H9 (cell line): ENCODE measurements around the gene MTHFD2. TPM values are rescaled to one million over a fixed set of nuclear protein-coding genes. Genes with fewer than 3 reads are reported as not detected.

ENCODE experiments used
- DNase-seq: peaks from one replicate; pipeline ENCODE4 v3.0.0-alpha.2; 2017
- H2AFZ ChIP-seq: one replicate; pipeline ENCODE4 v1.6.1; 2013; ENCODE audit warnings: mild to moderate bottlenecking, low read length, control low read depth, moderate library complexity
- H2AK5ac ChIP-seq: 2 replicates; pipeline ENCODE4 v1.6.1; 2013; ENCODE audit warnings: low read length, control low read depth, mixed read lengths; ENCODE audit not compliant: insufficient read length
- H2BK120ac ChIP-seq: one replicate; pipeline ENCODE4 v1.6.1; 2013; ENCODE audit warnings: low read depth, mild to moderate bottlenecking, low read length, control low read depth, inconsistent platforms; ENCODE audit not compliant: poor library complexity, severe bottlenecking
- H2BK12ac ChIP-seq: 2 replicates; pipeline ENCODE4 v1.6.1; 2013; ENCODE audit warnings: low read length, control low read depth, mixed read lengths, low read depth; ENCODE audit not compliant: insufficient read length
- H2BK15ac ChIP-seq: 2 replicates; pipeline ENCODE4 v1.6.1; 2013; ENCODE audit warnings: low read depth, low read length, control low read depth
- H2BK20ac ChIP-seq: one replicate; pipeline ENCODE4 v1.6.1; 2013; ENCODE audit warnings: low read depth, mild to moderate bottlenecking, low read length, control low read depth, inconsistent platforms; ENCODE audit not compliant: poor library complexity, severe bottlenecking
- H2BK5ac ChIP-seq: 2 replicates; pipeline ENCODE4 v1.6.1; 2013; ENCODE audit warnings: low read length, control low read depth, mixed read lengths; ENCODE audit not compliant: insufficient read length
- H3K14ac ChIP-seq: 2 replicates; pipeline ENCODE4 v1.6.1; 2013; ENCODE audit warnings: low read length, control low read depth; ENCODE audit not compliant: insufficient read depth
- H3K18ac ChIP-seq: 2 replicates; pipeline ENCODE4 v1.6.1; 2013; ENCODE audit warnings: low read depth, mild to moderate bottlenecking, mixed read lengths, low read length, control low read depth; ENCODE audit not compliant: insufficient read length
- H3K23ac ChIP-seq: 2 replicates; pipeline ENCODE4 v1.6.1; 2013; ENCODE audit warnings: low read length, control low read depth, mixed read lengths, low read depth; ENCODE audit not compliant: insufficient read length
- H3K23me2 ChIP-seq: 2 replicates; pipeline ENCODE4 v1.6.1; 2013; ENCODE audit warnings: low read depth, mild to moderate bottlenecking, mixed read lengths, low read length, control low read depth; ENCODE audit not compliant: insufficient read length, poor library complexity, severe bottlenecking
- H3K27ac ChIP-seq: 2 replicates; pipeline ENCODE4 v1.5.1; 2013; ENCODE audit warnings: low read length, control low read depth, mixed read lengths, low read depth; ENCODE audit not compliant: insufficient read length
- H3K27me3 ChIP-seq: 2 replicates; pipeline ENCODE4 v1.6.1; 2013; ENCODE audit warnings: low read length, control low read depth, inconsistent platforms; ENCODE audit not compliant: insufficient read depth
- H3K4ac ChIP-seq: 2 replicates; pipeline ENCODE4 v1.6.1; 2013; ENCODE audit warnings: low read depth, mild to moderate bottlenecking, control low read depth, inconsistent platforms, low read length, moderate library complexity
- H3K4me1 ChIP-seq: 2 replicates; pipeline ENCODE4 v1.6.1; 2013; ENCODE audit warnings: low read length, control low read depth, inconsistent platforms; ENCODE audit not compliant: insufficient read depth
- H3K4me2 ChIP-seq: 2 replicates; pipeline ENCODE4 v1.6.1; 2013; ENCODE audit warnings: low read length, control low read depth, mixed read lengths; ENCODE audit not compliant: insufficient read length, insufficient read depth
- H3K56ac ChIP-seq: 2 replicates; pipeline ENCODE4 v1.6.1; 2013; ENCODE audit warnings: low read depth, mild to moderate bottlenecking, mixed read lengths, low read length, control low read depth; ENCODE audit not compliant: insufficient read length
- H3K79me1 ChIP-seq: 2 replicates; pipeline ENCODE4 v1.6.1; 2013; ENCODE audit warnings: low read depth, mild to moderate bottlenecking, moderate library complexity, low read length, control low read depth, inconsistent platforms; ENCODE audit not compliant: insufficient read depth, poor library complexity, severe bottlenecking
- H3K79me2 ChIP-seq: 2 replicates; pipeline ENCODE4 v1.6.1; 2013; ENCODE audit warnings: low read length, control low read depth, inconsistent platforms; ENCODE audit not compliant: insufficient read depth
- H3K9ac ChIP-seq: 2 replicates; pipeline ENCODE4 v1.6.1; 2013; ENCODE audit warnings: low read length, control low read depth, mixed read lengths; ENCODE audit not compliant: insufficient read length; ENCODE audit errors: extremely low read depth
- H3K9me3 ChIP-seq: one replicate; pipeline ENCODE4 v1.6.1; 2013; ENCODE audit warnings: low read depth, low read length, inconsistent platforms; ENCODE audit not compliant: control insufficient read depth
- H3T11ph ChIP-seq: one replicate; pipeline ENCODE4 v1.6.1; 2013; ENCODE audit warnings: mild to moderate bottlenecking, low read length, control low read depth, inconsistent platforms
- H4K20me1 ChIP-seq: one replicate; pipeline ENCODE4 v1.6.1; 2013; ENCODE audit not compliant: control insufficient read depth, insufficient read length, insufficient read depth
- H4K5ac ChIP-seq: 2 replicates; pipeline ENCODE4 v1.6.1; 2013; ENCODE audit warnings: low read depth, mild to moderate bottlenecking, mixed read lengths, low read length, control low read depth; ENCODE audit not compliant: insufficient read length
- H4K8ac ChIP-seq: replicated peaks from 2 replicates; pipeline ENCODE4 v1.6.1; 2013; ENCODE audit warnings: low read length, control low read depth, mixed read lengths, low read depth; ENCODE audit not compliant: insufficient read length
- H4K91ac ChIP-seq: 2 replicates; pipeline ENCODE4 v1.6.1; 2013; ENCODE audit warnings: low read depth, mild to moderate bottlenecking, moderate library complexity, mixed read lengths, low read length, control low read depth; ENCODE audit not compliant: insufficient read length
- H3K27ac Mint-ChIP-seq, 3 experiments: 2 replicates in 2 of 3; 3 replicates in 1 of 3; pipeline ENCODE4 v1.8.0; 2020 to 2021; ENCODE audit warnings: mixed read lengths in 3 of 3, mild to moderate bottlenecking in 1 of 3, moderate library complexity in 1 of 3
- H3K27me3 Mint-ChIP-seq: 2 replicates; pipeline ENCODE4 v1.8.0; 2021; ENCODE audit warnings: low read depth, mild to moderate bottlenecking, moderate library complexity, mixed read lengths
- H3K36me3 Mint-ChIP-seq, 3 experiments: 2 replicates in 2 of 3; 3 replicates in 1 of 3; pipeline ENCODE4 v1.8.0; 2020 to 2021; ENCODE audit warnings: low read depth in 3 of 3, mixed read lengths in 3 of 3; ENCODE audit not compliant: insufficient read depth in 1 of 3
- H3K4me1 Mint-ChIP-seq, 2 experiments: 2 replicates each; pipeline ENCODE4 v1.8.0; 2020; ENCODE audit warnings: mixed read lengths in 2 of 2
- H3K4me3 Mint-ChIP-seq, 2 experiments: 2 replicates in 1 of 2; 3 replicates in 1 of 2; pipeline ENCODE4 v1.8.0; 2020 to 2021; ENCODE audit warnings: mild to moderate bottlenecking in 2 of 2, mixed read lengths in 2 of 2, moderate library complexity in 1 of 2
- H3K9me3 Mint-ChIP-seq, 2 experiments: 2 replicates in 1 of 2; 3 replicates in 1 of 2; pipeline ENCODE4 v1.8.0; 2020; ENCODE audit warnings: mild to moderate bottlenecking in 2 of 2, mixed read lengths in 2 of 2, moderate library complexity in 1 of 2
- CTCF ChIP-seq: fragments of 200-600 bp; sonication (generic); conservative IDR thresholded peaks from 3 replicates; pipeline ENCODE4 v1.8.0; 2021; ENCODE audit warnings: antibody characterized with exemption, mild to moderate bottlenecking
- WGBS: extraction: QIAGEN DNeasy Blood & Tissue Kit; methylation state at CpG from one replicate; pipeline ENCODE4 v1.1.7; 2013; ENCODE audit warnings: missing lambda C conversion rate, low lambda C conversion rate, mixed read lengths; ENCODE audit not compliant: insufficient read length; ENCODE audit errors: extremely low coverage; 5-methylcytosine and 5-hydroxymethylcytosine counted together
- total RNA-seq: library from RNA; stranded (reverse); gene quantifications from 2 replicates; pipeline ENCODE4 v1.2.1, GENCODE V29; 2021

MTHFD2 gene
- total RNA-seq, 1 experiment from 2014 or later = 201 TPM

DNA sequence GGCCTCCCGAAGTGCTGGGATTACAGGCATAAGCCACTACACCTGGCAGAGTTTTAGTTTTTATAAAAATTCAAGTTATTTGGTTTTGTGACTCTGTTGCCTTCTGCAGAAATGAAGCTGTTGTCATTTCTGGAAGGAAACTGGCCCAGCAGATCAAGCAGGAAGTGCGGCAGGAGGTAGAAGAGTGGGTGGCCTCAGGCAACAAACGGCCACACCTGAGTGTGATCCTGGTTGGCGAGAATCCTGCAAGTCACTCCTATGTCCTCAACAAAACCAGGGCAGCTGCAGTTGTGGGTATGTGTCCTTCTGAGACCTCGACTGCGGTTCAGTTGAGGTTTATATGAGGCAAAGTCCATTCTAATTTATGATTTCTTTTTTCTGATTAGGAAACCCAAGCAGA is 7.2 kb downstream of the MTHFD2 start:
- H3K27me3 ChIP-seq = no peaks in the 10 kb centered on the region
- H2AFZ ChIP-seq = no peak overlapping the region
- H3K9me3 Mint-ChIP-seq = no peaks in the 10 kb centered on the region
- no peak overlapping the region for H4K5ac ChIP-seq
- H4K20me1 ChIP-seq = no peaks in the 10 kb centered on the region
- peaks cover 10% of the 10 kb centered on the region for H3K4me1 ChIP-seq
- no peak overlapping the region for H3K9ac ChIP-seq
- H3K4me3 Mint-ChIP-seq = peak overlapping the region in 1 of 2 experiments; percentile 44; a peak in 2 of 5 replicates
- H2BK120ac ChIP-seq = no peak overlapping the region
- no peaks in the 10 kb centered on the region for H3K27me3 Mint-ChIP-seq
- no CpG with 5 or more reads among the region's 6 CpGs for WGBS
- H2BK12ac ChIP-seq = no peak overlapping the region
- H4K91ac ChIP-seq = no peak overlapping the region
- peaks cover 58% of the 10 kb centered on the region; the same call in 1 of the 2 replicates for H3K79me2 ChIP-seq
- no peak overlapping the region for H3K4me2 ChIP-seq
- H3K4ac ChIP-seq = no peak overlapping the region
- peaks cover 59 to 88% (median 87%) of the 10 kb centered on the region in 3 experiments for H3K36me3 Mint-ChIP-seq
- no peak overlapping the region for H3T11ph ChIP-seq
- H2BK20ac ChIP-seq = no peak overlapping the region
- no peak overlapping the region for H2AK5ac ChIP-seq
- no peak overlapping the region for H3K23ac ChIP-seq
- no peak overlapping the region for H3K18ac ChIP-seq
- no peak overlapping the region for H4K8ac ChIP-seq
- no peak for TF ChIP-seq CTCF
- no peak overlapping the region for H2BK5ac ChIP-seq
- peaks cover 3% of the 10 kb centered on the region for H3K23me2 ChIP-seq
- no peak overlapping the region for H2BK15ac ChIP-seq
- no peak overlapping the region for H3K27ac ChIP-seq
- H3K14ac ChIP-seq = no peak overlapping the region
- H3K79me1 ChIP-seq = peaks cover 7% of the 10 kb centered on the region
- H3K9me3 ChIP-seq = no peaks in the 10 kb centered on the region
- peak overlapping the region; percentile 41 to 72 (median 71); a peak in 4 of 7 replicates for H3K27ac Mint-ChIP-seq
- H3K4me1 Mint-ChIP-seq = peaks cover 42 to 45% of the 10 kb centered on the region in 2 experiments
- no peak for DNase-seq
- no peak overlapping the region for H3K56ac ChIP-seq
